ENCODE results near the gene PPP1R1A.

The PPP1R1A gene

DNA sequence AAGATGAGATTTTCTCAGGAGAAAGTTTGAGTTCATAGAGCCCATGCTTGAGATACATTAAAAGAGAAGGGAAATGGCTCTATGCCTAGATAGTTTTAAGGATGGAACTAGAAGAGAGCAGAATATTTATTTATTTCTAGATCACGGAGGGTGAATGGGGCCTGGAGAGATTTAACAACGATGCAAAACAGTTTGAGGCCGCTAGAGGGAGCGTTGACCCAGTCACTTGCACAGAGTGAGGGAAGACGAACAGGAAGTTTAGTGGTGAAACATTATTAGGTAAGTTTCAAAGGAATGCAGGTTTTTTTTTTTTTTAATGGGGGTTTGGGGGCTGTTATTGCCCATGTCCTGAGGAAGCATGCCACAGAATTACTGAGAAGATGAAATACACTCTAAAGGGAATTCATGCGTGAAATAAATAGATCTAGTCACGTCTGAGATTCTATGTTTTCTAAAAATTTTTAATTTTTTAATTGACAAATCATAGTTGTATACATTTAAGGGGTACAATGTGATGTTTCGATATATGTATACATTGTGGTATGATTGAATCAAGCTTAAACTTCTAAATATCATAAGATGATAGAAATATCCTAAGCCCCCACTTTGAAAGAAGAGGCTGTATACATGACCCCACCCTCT lies 14.8 kb upstream of the PPP1R1A start:
- no peaks in the 10 kb centered on the region for H3K27me3 ChIP-seq (ENCODE audit: insufficient read depth, low read length, poor library complexity, severe bottlenecking)
- H3K36me3 ChIP-seq (ENCODE audit: insufficient read depth, low read length) = no peaks in the 10 kb centered on the region
- H4K20me1 ChIP-seq (ENCODE audit: insufficient read depth, low read length, poor library complexity, severe bottlenecking) = no peaks in the 10 kb centered on the region
- peak overlapping the region; percentile 31 for H3K4me2 ChIP-seq (ENCODE audit: low read depth, low read length, poor library complexity, severe bottlenecking)
- H3K9ac ChIP-seq (ENCODE audit: low read depth, low read length, poor library complexity, severe bottlenecking) = no peak overlapping the region
- TF ChIP-seq, protein P1, sequence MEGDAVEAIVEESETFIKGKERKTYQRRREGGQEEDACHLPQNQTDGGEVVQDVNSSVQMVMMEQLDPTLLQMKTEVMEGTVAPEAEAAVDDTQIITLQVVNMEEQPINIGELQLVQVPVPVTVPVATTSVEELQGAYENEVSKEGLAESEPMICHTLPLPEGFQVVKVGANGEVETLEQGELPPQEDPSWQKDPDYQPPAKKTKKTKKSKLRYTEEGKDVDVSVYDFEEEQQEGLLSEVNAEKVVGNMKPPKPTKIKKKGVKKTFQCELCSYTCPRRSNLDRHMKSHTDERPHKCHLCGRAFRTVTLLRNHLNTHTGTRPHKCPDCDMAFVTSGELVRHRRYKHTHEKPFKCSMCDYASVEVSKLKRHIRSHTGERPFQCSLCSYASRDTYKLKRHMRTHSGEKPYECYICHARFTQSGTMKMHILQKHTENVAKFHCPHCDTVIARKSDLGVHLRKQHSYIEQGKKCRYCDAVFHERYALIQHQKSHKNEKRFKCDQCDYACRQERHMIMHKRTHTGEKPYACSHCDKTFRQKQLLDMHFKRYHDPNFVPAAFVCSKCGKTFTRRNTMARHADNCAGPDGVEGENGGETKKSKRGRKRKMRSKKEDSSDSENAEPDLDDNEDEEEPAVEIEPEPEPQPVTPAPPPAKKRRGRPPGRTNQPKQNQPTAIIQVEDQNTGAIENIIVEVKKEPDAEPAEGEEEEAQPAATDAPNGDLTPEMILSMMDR (conservative IDR thresholded peaks at IDR 0.05; ENCODE audit: low read length) = peak; percentile 90
- no peak for TF ChIP-seq EZH2phosphoT487 (IDR thresholded peaks at IDR 0.05; ENCODE audit: borderline replicate concordance)
- no peak overlapping the region for H3K4me3 ChIP-seq (ENCODE audit: low read length, poor library complexity, severe bottlenecking)
- no peaks in the 10 kb centered on the region for H3K9me2 ChIP-seq (replicated peaks; ENCODE audit: low read depth, low read length)
- peaks cover 6% of the 10 kb centered on the region for H3K4me1 ChIP-seq (ENCODE audit: insufficient read depth, low read length, poor library complexity, severe bottlenecking)
- no peaks in the 10 kb centered on the region for H3K79me2 ChIP-seq (ENCODE audit: insufficient read depth, low read length)
- no peak overlapping the region for H2AFZ ChIP-seq (ENCODE audit: low read length)
- no peaks in the 10 kb centered on the region for H3F3A ChIP-seq (ENCODE audit: low read depth)
- H3K9me3 ChIP-seq (ENCODE audit: insufficient read depth, low read depth, low read length) = no peaks in the 10 kb centered on the region

DNA sequence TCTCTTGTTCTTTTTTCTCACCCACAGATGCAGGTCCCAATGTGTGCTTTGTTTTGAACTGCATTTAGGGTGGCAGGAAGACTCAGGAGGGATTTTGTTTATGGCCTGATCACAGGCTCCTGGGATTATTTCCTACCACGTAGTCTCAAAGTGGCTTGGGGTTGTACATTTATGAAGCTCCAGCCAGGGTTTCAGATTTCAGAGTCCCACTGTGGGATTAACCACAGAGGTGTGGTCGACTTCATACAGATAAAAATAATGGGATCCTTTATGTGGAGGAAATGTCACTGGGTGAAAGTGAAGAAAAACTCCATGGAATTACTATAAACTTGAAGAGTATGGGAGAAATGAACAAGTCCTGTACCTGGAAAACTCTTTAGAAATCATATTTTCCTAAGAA lies 14.2 kb upstream of the PPP1R1A start:
- no peaks in the 10 kb centered on the region for H3K79me2 ChIP-seq (ENCODE audit: insufficient read depth, low read length)
- no peaks in the 10 kb centered on the region for H3K36me3 ChIP-seq (ENCODE audit: insufficient read depth, low read length)
- no peak overlapping the region for H2AFZ ChIP-seq (ENCODE audit: low read length)
- H3K9ac ChIP-seq (ENCODE audit: low read depth, low read length, poor library complexity, severe bottlenecking) = no peak overlapping the region
- no peaks in the 10 kb centered on the region for H3K9me3 ChIP-seq (ENCODE audit: insufficient read depth, low read depth, low read length)
- TF ChIP-seq EZH2phosphoT487 (IDR thresholded peaks at IDR 0.05; ENCODE audit: borderline replicate concordance) = no peak
- TF ChIP-seq, protein P1 (conservative IDR thresholded peaks at IDR 0.05; ENCODE audit: low read length) = no peak
- H3K4me3 ChIP-seq (ENCODE audit: low read length, poor library complexity, severe bottlenecking) = no peak overlapping the region
- no peaks in the 10 kb centered on the region for H3F3A ChIP-seq (ENCODE audit: low read depth)
- H3K4me1 ChIP-seq (ENCODE audit: insufficient read depth, low read length, poor library complexity, severe bottlenecking) = peaks cover 6% of the 10 kb centered on the region
- H3K9me2 ChIP-seq (replicated peaks; ENCODE audit: low read depth, low read length) = no peaks in the 10 kb centered on the region
- H4K20me1 ChIP-seq (ENCODE audit: insufficient read depth, low read length, poor library complexity, severe bottlenecking) = no peaks in the 10 kb centered on the region
- no peak overlapping the region for H3K4me2 ChIP-seq (ENCODE audit: low read depth, low read length, poor library complexity, severe bottlenecking)
- no peaks in the 10 kb centered on the region for H3K27me3 ChIP-seq (ENCODE audit: insufficient read depth, low read length, poor library complexity, severe bottlenecking)

DNA sequence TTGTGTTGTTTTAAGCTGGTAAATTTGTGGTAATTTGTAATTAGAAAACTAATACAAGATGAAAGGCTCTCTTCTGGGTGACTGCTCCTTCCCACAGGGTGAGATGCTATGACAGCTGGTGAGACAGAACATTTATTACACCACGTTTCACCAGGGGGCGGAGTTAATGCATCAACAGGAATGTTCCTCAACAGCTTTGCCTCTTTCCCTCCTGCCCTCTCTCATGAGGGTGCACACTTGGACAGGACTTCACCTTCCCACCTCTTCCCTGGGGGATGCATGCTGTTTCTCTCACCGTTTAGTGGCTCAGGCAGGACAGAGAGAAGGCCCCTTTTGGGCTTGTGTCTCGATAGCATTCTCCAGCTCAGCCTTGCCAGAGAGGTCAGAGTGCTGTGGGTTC lies 13.4 kb upstream of the PPP1R1A start:
- Histone ChIP-seq H3K27me3 (ENCODE audit: insufficient read depth, low read length, poor library complexity, severe bottlenecking) (no peaks in the 10 kb centered on the region), H3K4me3 (ENCODE audit: low read length, poor library complexity, severe bottlenecking) (no peak overlapping the region), H3K4me2 (ENCODE audit: low read depth, low read length, poor library complexity, severe bottlenecking) (no peak overlapping the region), H4K20me1 (ENCODE audit: insufficient read depth, low read length, poor library complexity, severe bottlenecking) (no peaks in the 10 kb centered on the region), H3K4me1 (ENCODE audit: insufficient read depth, low read length, poor library complexity, severe bottlenecking) (peaks cover 6% of the 10 kb centered on the region), H3K36me3 (ENCODE audit: insufficient read depth, low read length) (no peaks in the 10 kb centered on the region), H3F3A (ENCODE audit: low read depth) (no peaks in the 10 kb centered on the region), H2AFZ (ENCODE audit: low read length) (peak overlapping the region; percentile 49; the same call in 1 of the 2 replicates), H3K79me2 (ENCODE audit: insufficient read depth, low read length) (no peaks in the 10 kb centered on the region), H3K9me3 (ENCODE audit: insufficient read depth, low read depth, low read length) (no peaks in the 10 kb centered on the region), H3K9me2 (replicated peaks; ENCODE audit: low read depth, low read length) (no peaks in the 10 kb centered on the region), H3K9ac (ENCODE audit: low read depth, low read length, poor library complexity, severe bottlenecking) (no peak overlapping the region)
- no peak for TF ChIP-seq EZH2phosphoT487 (IDR thresholded peaks at IDR 0.05; ENCODE audit: borderline replicate concordance)
- TF ChIP-seq, protein P1 (conservative IDR thresholded peaks at IDR 0.05; ENCODE audit: low read length) = no peak
